G401 (cell line): ENCODE measurements around the gene SNX21. TPM values are rescaled to one million over a fixed set of nuclear protein-coding genes. Genes with fewer than 3 reads are reported as not detected.
"Not testable (repeated sequence)": the region's sequence is repeated elsewhere in the genome, so short reads cannot be mapped to it uniquely, and the experiment has no call there.

Experiments used
- DNase-seq: peaks from one replicate; pipeline ENCODE4 v3.0.0-alpha.2; 2015; ENCODE audit warnings: low spot score
- in situ Hi-C: cut with HindIII; loops from 2 replicates; pipeline ENCODE4 v1.10.0; 2016; ENCODE audit warnings: low sequenced_read_pairs, mixed read lengths
- total RNA-seq: library from RNA; depleted of rRNA; stranded (reverse); fragments of >200 nt; shearing (Covaris generic); gene quantifications from 2 replicates; pipeline ENCODE4 v1.2.3, GENCODE V29; 2014; rRNA removed

The SNX21 gene, protein sequence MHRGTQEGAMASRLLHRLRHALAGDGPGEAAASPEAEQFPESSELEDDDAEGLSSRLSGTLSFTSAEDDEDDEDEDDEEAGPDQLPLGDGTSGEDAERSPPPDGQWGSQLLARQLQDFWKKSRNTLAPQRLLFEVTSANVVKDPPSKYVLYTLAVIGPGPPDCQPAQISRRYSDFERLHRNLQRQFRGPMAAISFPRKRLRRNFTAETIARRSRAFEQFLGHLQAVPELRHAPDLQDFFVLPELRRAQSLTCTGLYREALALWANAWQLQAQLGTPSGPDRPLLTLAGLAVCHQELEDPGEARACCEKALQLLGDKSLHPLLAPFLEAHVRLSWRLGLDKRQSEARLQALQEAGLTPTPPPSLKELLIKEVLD
- 26.5 and 45.6 TPM in 2 replicates for total RNA-seq

DNA sequence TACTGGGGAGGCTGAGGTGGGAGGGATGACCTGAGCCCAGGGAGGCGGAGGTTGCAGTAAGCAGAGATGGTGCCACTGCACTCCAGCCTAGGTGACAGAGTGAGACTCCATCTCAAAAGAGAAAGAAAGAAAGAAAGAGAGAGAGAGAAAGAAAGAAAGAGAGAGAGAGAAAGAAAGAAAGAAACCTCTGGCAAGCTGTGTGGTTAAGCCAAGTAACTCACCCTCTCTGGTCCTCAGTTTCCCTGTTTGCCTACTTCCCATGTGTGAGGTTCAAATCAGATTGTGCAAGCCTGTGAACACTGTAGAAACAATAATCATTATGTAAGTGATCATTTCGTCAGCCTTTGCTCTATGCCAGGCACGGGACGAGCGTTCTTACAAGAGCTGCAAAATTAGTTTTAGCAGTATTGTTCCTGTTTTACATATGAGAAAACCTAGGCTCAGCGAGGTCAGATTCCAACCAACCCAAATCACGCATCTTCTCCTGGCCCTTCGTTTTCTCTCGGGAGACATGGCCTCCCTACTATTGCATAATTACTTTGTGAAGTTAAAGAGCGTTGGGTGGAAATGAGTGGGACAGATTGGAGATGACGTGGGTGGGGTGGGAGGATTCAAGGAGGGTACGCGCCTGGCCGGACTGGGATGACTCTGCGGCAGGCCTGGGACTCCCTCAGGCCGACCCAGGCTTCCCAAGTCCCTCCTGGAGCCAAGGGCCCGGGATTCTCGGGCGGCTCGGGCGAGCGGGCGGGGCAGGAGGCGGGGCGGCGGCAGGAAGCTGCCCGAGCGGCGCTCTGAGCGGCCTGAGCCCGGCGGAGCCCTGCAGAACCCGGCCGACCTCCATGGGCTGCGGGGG, at the start of gene SNX21:
SNX21 (plus strand) TSS at position 770 of the 853 bp plus-strand sequence. CDS start 121 bp downstream, outside the sequence.
- in situ Hi-C loops, result no loop called here
- DNase-seq, result peak; percentile 82

DNA sequence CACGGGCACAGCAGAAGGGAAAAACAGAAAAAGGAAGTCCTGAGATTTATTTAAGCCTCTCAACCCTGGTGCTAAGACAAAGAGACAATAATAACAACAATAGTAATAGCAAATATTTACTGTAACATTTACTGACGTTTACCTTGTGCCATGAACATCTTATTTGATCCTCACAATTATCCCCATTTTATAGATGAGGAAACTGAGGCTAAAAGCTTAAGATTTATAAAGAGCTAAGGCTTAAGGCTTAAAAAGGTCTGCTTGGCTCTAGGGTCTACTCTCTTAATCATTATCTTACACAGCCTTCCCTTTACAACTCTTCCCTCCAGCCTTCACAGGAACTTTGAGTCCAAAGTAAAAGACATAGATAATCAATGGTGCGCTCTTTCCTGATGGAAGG, 45.2 kb upstream of the SNX21 start:
- DNase-seq, result no peak
- in situ Hi-C loops, result no loop called here

DNA sequence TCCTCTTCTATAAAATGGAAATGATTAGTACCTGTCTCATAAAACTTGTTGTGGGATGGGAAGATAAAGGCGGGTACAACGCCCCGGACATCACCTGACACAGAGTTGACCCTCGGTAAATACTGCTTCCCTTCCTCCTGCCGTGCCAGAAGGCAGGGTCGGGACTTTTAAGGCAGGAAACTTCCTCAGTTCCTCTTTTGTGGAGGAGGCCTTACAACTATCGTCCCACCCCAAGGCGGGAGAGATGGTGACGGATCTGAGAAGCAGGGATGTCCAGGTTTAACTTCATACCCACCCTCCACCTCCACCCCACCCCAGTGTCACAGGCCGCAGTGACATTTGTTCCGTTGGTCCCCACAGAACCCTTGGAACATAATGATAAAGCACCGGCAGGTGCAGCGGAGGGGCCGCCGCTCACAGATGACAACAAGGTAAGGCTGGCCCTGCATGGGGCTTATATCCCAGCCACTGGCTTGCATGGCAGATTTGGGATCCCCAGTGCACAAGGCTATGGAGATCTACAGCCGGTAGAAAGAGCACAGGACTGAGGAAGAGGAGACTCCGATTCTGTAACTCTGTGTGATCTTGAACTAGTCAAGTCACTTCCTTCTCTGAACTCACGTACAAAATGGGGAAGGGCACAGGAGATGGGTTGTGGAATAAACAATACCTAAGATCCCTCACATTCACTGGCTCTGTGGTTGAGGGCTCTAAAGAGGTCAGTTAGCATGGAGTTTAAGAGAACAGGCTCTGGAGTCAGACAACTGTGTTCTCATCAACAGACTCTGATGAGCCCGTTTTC, 41.1 kb upstream of the SNX21 start:
- no peak for DNase-seq
- in situ Hi-C loops, result no loop called here

DNA sequence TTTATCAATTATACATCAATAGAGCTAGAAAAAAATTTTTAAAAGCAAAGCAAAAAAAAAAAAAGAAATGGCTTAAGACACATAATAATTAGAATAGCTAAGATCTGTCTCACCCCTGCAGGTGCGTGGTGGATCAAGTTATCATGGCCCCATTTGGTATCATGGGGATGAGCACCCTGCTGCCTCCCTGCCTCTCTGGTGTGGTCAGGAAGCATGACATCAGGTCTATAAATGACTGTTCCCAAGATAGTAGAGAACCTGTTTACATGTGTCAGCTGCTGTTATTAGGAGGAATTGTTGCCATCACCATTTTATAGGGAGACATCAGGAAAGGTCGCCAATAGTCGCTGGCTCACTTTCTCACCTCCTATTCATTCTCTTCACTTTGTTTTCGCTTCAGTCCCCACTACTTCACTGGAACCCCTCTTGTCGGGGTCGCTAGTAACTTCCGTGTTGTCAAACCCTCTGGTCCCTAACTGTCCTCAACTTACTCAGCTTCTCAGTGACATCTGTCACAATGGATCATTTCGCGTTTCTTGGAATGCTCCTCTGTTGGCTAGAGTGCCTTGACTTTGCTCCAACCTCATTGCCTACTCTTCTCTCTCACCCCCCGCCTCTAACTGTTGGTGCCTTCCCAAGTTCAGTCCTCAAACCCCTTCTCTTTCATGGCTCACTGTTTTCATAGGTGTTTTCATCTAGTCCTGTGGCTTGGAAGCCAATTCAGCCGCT, 37.1 kb upstream of the SNX21 start:
- no peak for DNase-seq
- in situ Hi-C loops, result no loop called here

DNA sequence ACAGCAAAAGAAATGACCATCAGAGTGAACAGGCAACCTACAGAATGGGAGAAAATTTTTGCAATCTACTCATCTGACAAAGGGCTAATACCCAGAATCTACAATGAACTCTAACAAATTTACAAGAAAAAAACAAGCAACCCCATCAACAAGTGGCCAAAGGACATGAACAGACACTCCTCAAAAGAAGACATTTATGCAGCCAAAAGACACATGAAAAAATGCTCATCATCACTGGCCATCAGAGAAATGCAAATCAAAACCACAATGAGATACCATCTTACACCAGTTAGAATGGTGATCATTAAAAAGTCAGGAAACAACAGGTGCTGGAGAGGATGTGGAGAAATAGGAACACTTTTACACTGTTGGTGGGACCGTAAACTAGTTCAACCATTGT, 36.1 kb upstream of the SNX21 start:
- DNase-seq, in situ Hi-C loops: not testable (repeated sequence)

DNA sequence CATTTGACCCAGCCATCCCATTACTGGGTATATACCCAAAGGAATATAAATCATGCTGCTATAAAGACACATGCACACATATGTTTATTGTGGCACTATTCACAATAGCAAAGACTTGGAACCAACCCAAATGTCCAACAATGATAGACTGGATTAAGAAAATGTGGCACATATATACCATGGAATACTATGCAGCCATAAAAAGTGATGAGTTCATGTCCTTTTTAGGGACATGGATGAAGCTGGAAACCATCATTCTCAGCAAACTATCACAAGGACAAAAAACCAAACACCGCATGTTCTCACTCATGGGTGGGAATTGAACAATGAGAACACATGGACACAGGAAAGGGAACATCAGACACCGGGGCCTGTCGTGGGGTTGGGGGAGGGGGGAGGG, 35.6 kb upstream of the SNX21 start:
- in situ Hi-C loops, DNase-seq: not testable (repeated sequence)

DNA sequence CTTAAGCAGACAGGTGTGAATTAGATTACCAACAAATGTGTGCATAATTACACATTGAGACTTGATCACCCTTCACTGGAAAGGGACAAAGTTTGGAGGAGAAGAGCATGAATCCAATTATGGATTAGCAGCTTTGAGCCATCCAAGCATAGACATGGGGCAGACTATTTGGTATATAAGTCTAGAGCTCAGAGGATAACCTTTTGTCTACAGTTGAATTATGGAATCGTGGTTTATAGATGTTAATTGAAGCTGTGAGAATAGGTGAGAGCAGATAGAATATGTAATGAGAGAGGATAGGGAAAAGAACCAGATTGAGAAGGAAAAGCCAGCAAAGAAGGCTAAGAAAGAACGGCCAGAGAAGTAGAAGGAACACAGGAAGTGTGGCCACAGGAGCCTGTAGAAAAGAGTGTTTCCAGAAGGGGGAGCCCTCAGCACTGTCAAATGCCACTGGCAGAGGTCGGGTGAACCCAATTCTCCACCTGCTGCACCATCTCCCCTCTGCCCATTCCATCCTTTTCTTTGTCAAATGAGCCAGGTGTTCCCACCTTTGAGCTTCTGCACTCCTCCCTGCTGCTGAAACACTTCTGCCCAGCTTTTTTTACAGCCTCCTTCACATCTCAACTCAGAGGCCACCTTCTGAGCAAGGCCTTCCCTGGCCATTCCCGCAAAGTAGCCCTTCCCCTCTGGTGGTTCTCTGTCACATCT, 34.5 kb upstream of the SNX21 start:
- peak; percentile 71 for DNase-seq
- in situ Hi-C loops, result no loop called here

DNA sequence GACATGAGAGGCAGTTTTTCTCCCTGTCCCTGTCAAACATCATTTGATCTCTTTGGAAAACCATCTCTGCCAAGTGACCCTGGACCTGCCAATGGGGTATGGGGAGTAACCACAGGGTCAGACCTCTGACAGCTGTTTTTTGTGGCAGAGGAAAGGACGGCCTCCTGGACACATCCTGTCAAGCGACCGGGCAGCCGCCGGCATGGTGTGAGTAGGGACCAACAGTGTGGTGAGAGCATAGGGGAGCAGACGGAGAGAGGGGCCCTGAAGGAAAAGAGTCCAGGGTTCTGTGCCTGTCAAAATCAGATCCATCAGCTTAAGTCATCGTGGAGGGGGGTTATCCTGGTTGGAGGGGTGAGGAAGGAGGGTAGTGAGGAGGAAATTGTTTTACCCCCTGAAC, 31.7 kb upstream of the SNX21 start:
- in situ Hi-C loops, result no loop called here
- no peak for DNase-seq

DNA sequence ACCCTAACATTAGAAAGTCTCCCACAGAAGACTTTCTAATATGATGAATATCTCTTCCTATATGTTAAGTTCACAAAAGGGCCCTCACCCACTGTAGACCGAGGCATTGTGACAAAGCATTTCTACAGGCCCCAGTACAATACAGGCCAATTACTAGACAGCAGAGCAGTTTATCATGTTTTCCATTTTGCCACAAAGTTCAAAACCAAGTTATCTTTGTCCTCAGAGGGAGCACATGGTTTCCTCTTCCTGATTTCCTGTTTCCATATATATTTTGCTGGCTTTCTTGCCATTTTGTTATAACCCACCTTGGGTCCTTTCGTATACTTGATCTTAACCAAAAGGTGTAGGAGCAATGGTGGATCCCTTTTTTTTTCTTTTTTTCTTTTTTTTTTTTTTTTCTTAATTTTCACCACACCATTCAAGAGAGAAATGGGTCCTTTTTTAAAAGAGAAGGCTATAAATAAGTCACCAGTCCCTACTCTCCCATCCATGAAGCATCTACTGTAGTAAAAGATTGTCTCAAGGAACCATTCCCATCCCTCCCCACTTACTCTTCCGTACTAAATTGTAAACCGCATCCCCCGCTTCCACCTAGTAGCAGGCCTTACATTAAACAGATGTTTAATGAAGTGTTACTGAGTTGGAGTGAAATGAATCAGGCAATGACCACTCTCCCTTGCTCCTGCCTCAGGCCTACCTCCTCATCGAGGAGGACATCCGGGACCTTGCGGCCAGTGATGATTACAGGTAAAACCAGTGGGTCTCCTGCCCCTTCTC, 23.2 kb upstream of the SNX21 start:
- DNase-seq, result no peak
- in situ Hi-C loops, result no loop called here

DNA sequence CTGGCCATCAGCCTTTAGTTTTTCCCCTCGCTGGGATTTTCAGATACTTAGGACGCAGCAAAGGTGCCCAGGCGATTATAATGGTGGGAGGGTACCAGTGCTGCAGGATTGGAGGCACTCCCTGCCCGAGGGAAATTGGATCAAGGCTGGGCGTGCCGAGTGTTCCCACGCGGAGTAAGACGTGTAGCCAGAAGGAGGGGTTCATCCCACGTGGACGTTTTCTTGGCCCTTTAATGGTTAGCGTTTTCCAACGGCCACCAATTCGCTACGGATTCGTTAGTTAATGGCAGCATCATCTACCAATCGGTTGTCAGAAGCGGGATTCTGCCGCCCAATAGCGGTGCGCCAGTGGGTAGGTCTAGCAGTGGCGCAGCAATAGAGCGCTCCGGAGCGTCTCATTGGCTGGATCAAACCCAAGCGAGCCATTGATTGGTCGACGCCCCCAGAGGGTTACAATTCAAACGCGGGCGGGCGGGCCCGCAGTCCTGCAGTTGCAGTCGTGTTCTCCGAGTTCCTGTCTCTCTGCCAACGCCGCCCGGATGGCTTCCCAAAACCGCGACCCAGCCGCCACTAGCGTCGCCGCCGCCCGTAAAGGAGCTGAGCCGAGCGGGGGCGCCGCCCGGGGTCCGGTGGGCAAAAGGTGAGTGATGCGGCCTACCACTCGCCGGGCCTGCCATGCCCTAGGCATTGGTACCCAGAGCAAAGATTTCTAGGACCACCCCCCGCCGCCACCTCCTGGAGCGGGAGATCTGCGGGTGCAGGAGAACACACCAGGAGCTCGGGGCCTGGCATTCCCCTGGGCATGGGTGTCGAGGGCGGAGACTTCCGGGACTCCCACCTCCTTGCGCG, 21.2 kb upstream of the SNX21 start, which contains the start of gene UBE2C:
UBE2C (plus strand) TSS at position 488 of the 849 bp plus-strand sequence; CDS start at position 540, 52 bp downstream.
- peak; percentile 99 for DNase-seq
- in situ Hi-C loops, result no loop called here

DNA sequence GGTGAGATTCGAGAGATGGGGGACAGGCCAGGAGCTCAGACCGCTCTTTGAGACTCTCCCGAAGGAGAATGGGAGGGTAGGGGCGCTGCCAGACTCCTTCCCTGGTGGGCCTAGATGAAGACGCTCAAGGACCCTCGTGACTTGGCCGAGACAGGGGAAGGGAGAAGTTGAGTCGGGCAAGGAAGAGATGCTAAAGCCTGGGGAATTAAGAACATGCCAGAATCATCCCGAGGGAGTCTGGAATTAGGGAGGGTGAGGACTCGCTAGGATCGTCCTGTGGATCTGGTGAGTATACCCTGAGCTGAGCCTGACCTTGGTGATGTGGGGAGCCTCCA, 20.6 kb upstream of the SNX21 start:
- in situ Hi-C loops, result no loop called here
- no peak for DNase-seq

DNA sequence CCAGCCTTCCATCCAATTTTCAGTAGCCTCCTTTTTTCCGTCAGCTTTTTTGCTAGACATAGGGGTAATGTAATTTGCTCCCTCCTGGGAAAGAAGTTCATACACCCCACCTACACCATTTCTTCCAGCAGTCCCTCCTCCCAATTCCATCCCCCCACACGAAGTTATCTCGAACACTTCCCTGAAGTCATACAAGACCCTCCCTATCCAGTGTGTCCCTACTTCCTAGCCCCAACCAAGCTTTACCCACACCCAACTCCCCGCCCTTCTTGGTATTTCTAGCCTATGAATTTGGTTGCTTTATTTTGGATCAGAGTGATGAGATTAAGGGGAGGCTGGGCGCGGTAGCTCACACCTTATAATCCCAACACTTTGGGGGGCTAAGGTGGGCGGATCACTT, 20.1 kb upstream of the SNX21 start:
- DNase-seq, result no peak
- in situ Hi-C loops, result no loop called here

DNA sequence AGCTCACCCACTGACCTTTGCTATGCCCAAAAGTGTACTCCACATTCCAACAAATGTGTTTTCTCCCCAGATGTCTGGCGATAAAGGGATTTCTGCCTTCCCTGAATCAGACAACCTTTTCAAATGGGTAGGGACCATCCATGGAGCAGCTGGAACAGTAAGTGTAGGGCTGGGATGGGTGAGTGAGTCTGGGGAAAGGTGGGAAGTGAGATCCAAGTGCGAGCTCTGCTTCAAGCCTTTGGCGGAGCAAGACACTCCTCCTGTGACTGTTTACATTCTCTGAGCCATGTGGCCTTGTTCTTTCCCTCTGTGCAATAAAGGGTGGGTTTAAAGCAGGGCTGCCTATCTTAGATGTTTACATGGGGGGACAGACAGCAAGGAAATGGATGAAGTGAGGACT, 19.3 kb upstream of the SNX21 start:
- in situ Hi-C loops, result no loop called here
- DNase-seq, result no peak

DNA sequence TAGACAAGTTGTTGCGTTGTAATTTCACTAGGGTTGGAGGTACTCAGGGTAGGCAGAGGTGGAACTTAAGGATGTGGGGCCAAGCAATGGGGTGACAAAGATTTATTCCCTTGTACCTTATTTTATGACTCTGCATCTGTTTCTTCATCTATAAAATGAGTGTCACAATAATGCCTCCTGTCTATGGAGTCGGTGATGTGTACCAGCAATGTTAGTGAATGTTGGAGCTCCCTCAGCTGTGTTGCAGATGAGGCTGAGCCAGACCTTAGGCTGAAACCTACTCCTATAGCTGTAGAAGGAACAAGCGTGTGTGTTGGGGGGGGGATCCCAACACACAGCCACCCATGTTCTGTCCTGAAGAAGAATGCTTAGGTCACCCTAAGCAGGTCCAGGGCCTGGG, 16.6 kb upstream of the SNX21 start:
- DNase-seq, result no peak
- in situ Hi-C loops, result no loop called here

DNA sequence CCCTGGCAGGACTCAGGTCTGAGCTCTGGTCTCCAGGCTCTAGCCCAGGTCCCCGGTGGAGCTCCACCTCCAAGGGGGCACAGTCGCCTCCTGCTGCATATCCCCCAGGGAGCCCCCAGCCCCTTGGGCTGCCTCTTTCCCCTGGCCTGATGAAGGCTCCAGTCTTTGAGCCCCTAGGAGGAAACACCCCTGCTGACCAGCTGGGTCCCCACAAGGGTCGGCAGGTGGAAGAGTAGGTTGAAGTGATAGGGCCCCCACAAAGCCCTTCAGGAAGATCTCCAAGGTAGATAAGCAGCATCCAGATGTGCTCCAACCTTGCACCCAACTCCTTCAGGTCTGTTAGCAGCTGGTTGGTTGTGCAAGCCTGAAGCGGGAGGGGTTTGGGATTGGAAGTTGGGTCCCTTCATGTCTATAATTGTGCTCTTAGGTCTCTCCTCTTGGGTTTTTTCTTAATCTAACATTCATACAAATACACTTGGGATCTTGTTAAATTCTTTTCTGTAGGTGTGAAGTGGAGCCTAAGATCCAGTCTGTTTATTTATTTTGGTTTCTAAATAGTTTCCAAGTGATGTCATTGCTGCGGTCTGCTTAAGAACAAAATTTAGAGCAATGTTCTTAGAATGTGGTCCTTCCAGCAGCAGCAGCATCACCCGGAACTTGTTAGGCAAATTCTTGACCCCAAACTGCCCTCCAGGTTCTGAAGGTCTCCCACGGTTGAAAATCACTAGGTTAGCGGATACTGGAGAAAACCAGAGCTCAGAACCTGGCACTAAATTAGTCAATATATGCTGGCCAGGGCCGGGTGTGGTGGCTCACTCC, 16.0 kb upstream of the SNX21 start:
- DNase-seq, result no peak

DNA sequence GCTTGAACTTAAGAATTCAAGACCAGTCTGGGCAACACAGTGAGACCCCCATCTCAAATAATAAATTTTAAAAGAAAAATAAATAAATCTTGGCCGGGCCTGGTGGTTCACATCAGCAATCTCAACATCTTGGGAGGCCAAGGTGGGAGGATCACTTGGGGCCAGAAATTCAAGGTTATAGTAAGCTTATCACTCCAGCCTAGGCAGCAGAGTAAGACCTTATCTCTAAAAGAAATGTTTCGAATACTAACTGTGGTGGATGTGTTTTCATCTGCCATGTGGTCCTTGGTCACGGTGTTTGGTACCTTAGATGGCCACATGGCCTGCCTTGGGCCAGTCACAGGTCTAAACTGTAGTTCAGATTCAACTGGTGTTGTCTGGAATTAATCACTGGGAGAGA, 15.4 kb upstream of the SNX21 start:
- no peak for DNase-seq
- in situ Hi-C loops, result no loop called here

More for the DNA sequence above, 16.0 kb upstream of the SNX21 start:
- in situ Hi-C loops, result no loop called here
